ENCODE data around the gene TMEM43. TPM values are rescaled to one million over a fixed set of nuclear protein-coding genes. Genes with fewer than 3 reads are reported as not detected.

Gene TMEM43
- polyA plus RNA-seq, 1 of the 3 experiments (the other 2 are of a cell fraction) = 105 TPM

DNA sequence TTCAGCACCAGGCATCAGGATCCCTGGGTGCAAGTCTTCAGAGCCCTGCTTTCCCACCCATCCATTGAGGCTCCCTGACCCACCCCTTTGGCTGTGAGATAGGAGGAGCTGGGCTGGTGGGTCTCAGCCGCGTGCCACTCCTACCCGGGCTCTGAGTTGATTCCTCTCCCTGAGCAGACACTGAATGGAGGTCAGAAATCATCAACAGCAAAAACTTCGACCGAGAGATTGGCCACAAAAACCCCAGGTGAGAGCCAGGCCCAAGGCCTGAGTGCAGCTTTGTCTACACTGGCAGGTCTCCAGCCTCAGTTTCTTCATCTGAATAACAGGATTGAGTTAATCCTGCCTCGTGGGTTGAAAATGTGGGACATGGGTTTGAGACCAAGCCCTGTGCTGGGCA is 7.8 kb downstream of the TMEM43 start:
- Histone ChIP-seq H3K9me3 (no peaks in the 10 kb centered on the region), H3K9ac (no peak overlapping the region), H3K36me3 (replicated peaks in 1 of 2; ENCODE audit: control insufficient read depth in 1 of 2, insufficient read depth in 2 of 2, low read length in 1 of 2) (peaks cover 40 to 93% of the 10 kb centered on the region in 2 experiments), H3F3A (replicated peaks; ENCODE audit: insufficient read depth) (peaks cover 2% of the 10 kb centered on the region), H3K27ac (ENCODE audit: low read depth in 2 of 2, low read length in 1 of 2) (no peak overlapping the region), H2AFZ (ENCODE audit: low read depth) (no peak overlapping the region), H3K4me3 (ENCODE audit: low read depth in 2 of 2, low read length in 1 of 2) (no peak overlapping the region), H3K9me2 (no peaks in the 10 kb centered on the region), H4K20me1 (ENCODE audit: insufficient read depth) (peaks cover 18% of the 10 kb centered on the region), H3K4me1 (ENCODE audit: control insufficient read depth in 1 of 2, insufficient read depth in 2 of 2, low read depth in 1 of 2, low read length in 1 of 2) (no peaks in the 10 kb centered on the region; a peak in 1 of 4 replicates), H3K79me2 (ENCODE audit: insufficient read depth) (peaks cover 31% of the 10 kb centered on the region), H3K27me3 (ENCODE audit: insufficient read depth) (no peaks in the 10 kb centered on the region), H3K4me2 (no peak overlapping the region)
- WGBS (ENCODE audit: low lambda C conversion rate) = 96% methylated on average over 3 of the region's 6 CpGs
- POLR2A ChIA-PET = no interaction called here
- CTCF ChIA-PET = interaction anchor here (0.7 kb wide), 1 partner anchor 19 kb away, joined by 3 read pairs; no protein-coding TSS in a partner anchor
- no peak for DNase-seq
- no peak for TF ChIP-seq NFIC (IDR thresholded peaks at IDR 0.05; ENCODE audit: borderline replicate concordance)

DNA sequence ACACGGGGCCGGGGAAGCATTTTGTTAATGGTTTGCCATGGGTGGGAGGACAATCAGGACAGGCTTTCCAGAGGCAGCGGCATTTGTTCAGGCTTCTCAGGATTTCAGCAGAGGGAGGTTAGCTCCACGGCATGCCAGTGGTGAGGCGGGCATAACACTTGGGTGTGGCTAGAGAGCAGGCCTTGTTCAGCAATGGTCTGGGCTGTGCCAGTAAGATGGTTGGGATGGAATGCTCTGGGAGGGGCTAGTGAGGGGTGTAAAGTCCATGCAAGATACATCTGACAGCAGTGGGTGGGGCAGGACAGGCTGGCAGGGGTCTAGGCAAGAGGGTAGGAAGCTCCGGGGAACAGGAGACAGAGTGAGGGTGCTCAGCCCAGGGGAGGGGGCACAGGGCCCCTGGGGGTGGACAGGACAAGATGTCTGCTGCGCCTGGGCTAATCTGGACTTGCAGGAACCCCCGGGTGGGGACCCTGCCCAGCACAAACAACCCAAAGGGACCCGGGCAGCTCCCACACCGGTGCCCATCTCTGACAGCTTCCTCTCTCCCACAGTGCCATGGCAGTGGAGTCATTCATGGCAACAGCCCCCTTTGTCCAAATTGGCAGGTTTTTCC is 8.4 kb downstream of the TMEM43 start:
- no peaks in the 10 kb centered on the region for H3K27me3 ChIP-seq (ENCODE audit: insufficient read depth)
- H3K36me3 ChIP-seq (replicated peaks in 1 of 2; ENCODE audit: control insufficient read depth in 1 of 2, insufficient read depth in 2 of 2, low read length in 1 of 2) = peaks cover 40 to 92% of the 10 kb centered on the region in 2 experiments
- H3K4me2 ChIP-seq = no peak overlapping the region
- no peak for DNase-seq
- no peak overlapping the region for H2AFZ ChIP-seq (ENCODE audit: low read depth)
- H3K4me1 ChIP-seq (ENCODE audit: control insufficient read depth in 1 of 2, insufficient read depth in 2 of 2, low read depth in 1 of 2, low read length in 1 of 2) = no peaks in the 10 kb centered on the region; a peak in 1 of 4 replicates
- ChIA-PET POLR2A (interaction anchor here (0.8 kb wide), 1 partner anchor 8 kb away, joined by 4 read pairs; the partner anchor contains the start of genes CHCHD4 and TMEM43), CTCF (interaction anchor here (0.7 kb wide), 1 partner anchor 19 kb away, joined by 3 read pairs; no protein-coding TSS in a partner anchor)
- H3K9me2 ChIP-seq = no peaks in the 10 kb centered on the region
- H4K20me1 ChIP-seq (ENCODE audit: insufficient read depth) = peaks cover 11% of the 10 kb centered on the region
- no peak overlapping the region for H3K4me3 ChIP-seq (ENCODE audit: low read depth in 2 of 2, low read length in 1 of 2)
- peaks cover 5% of the 10 kb centered on the region for H3F3A ChIP-seq (replicated peaks; ENCODE audit: insufficient read depth)
- no peaks in the 10 kb centered on the region for H3K9me3 ChIP-seq
- peaks cover 25% of the 10 kb centered on the region for H3K79me2 ChIP-seq (ENCODE audit: insufficient read depth)
- WGBS (ENCODE audit: low lambda C conversion rate) = 92% methylated on average over 7 of the region's 10 CpGs
- no peak overlapping the region for H3K9ac ChIP-seq
- TF ChIP-seq, protein P1, sequence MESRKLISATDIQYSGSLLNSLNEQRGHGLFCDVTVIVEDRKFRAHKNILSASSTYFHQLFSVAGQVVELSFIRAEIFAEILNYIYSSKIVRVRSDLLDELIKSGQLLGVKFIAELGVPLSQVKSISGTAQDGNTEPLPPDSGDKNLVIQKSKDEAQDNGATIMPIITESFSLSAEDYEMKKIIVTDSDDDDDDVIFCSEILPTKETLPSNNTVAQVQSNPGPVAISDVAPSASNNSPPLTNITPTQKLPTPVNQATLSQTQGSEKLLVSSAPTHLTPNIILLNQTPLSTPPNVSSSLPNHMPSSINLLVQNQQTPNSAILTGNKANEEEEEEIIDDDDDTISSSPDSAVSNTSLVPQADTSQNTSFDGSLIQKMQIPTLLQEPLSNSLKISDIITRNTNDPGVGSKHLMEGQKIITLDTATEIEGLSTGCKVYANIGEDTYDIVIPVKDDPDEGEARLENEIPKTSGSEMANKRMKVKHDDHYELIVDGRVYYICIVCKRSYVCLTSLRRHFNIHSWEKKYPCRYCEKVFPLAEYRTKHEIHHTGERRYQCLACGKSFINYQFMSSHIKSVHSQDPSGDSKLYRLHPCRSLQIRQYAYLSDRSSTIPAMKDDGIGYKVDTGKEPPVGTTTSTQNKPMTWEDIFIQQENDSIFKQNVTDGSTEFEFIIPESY (IDR thresholded peaks at IDR 0.05; ENCODE audit: borderline replicate concordance, low read depth) = no peak
- TF ChIP-seq, protein P2, sequence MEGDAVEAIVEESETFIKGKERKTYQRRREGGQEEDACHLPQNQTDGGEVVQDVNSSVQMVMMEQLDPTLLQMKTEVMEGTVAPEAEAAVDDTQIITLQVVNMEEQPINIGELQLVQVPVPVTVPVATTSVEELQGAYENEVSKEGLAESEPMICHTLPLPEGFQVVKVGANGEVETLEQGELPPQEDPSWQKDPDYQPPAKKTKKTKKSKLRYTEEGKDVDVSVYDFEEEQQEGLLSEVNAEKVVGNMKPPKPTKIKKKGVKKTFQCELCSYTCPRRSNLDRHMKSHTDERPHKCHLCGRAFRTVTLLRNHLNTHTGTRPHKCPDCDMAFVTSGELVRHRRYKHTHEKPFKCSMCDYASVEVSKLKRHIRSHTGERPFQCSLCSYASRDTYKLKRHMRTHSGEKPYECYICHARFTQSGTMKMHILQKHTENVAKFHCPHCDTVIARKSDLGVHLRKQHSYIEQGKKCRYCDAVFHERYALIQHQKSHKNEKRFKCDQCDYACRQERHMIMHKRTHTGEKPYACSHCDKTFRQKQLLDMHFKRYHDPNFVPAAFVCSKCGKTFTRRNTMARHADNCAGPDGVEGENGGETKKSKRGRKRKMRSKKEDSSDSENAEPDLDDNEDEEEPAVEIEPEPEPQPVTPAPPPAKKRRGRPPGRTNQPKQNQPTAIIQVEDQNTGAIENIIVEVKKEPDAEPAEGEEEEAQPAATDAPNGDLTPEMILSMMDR (IDR thresholded peaks at IDR 0.05) = no peak
- TF ChIP-seq, protein P3, sequence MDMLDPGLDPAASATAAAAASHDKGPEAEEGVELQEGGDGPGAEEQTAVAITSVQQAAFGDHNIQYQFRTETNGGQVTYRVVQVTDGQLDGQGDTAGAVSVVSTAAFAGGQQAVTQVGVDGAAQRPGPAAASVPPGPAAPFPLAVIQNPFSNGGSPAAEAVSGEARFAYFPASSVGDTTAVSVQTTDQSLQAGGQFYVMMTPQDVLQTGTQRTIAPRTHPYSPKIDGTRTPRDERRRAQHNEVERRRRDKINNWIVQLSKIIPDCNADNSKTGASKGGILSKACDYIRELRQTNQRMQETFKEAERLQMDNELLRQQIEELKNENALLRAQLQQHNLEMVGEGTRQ (IDR thresholded peaks at IDR 0.05; ENCODE audit: borderline replicate concordance, low read depth, low read length) = no peak
- TF ChIP-seq RFX5 (IDR thresholded peaks at IDR 0.05; ENCODE audit: low read length) (no peak), TCF12 (IDR thresholded peaks at IDR 0.05) (no peak)
- H3K27ac ChIP-seq (ENCODE audit: low read depth in 2 of 2, low read length in 1 of 2) = no peak overlapping the region
